Spinal cord (tissue), 10 donors: ENCODE results near the gene PTPN2. TPM values are rescaled to one million over a fixed set of nuclear protein-coding genes. Genes with fewer than 3 reads are reported as not detected.
"Not testable (repeated sequence)": the region's sequence is repeated elsewhere in the genome, so short reads cannot be mapped to it uniquely, and the experiment has no call there.

ENCODE experiments used
- DNase-seq, 6 donors: peaks; one replicate each; pipeline versions ENCODE4 v3.0.0 to v3.0.0-alpha.2; 2013 to 2015; ENCODE audit warnings: low spot score in 6 of 6, low read depth in 4 of 6
- H3K27ac ChIP-seq: one replicate; pipeline ENCODE4 v1.5.1; 2013; ENCODE audit warnings: low read depth, low read length, control low read depth
- H3K27me3 ChIP-seq: one replicate; pipeline ENCODE4 v1.6.1; 2013; ENCODE audit warnings: low read length; ENCODE audit not compliant: control insufficient read depth, insufficient read depth
- H3K36me3 ChIP-seq: one replicate; pipeline ENCODE4 v1.6.1; 2013; ENCODE audit warnings: low read length; ENCODE audit not compliant: control insufficient read depth, insufficient read depth
- H3K4me1 ChIP-seq: one replicate; pipeline ENCODE4 v1.6.1; 2013; ENCODE audit warnings: low read length; ENCODE audit not compliant: control insufficient read depth, insufficient read depth
- H3K4me3 ChIP-seq: one replicate; pipeline ENCODE4 v1.5.1; 2013; ENCODE audit warnings: low read depth, low read length, control low read depth
- H3K9me3 ChIP-seq: one replicate; pipeline ENCODE4 v1.6.1; 2013; ENCODE audit warnings: low read length; ENCODE audit not compliant: control insufficient read depth, insufficient read depth
- WGBS: methylation state at CpG from one replicate; pipeline ENCODE4 v1.1.5; 2013; ENCODE audit warnings: missing lambda C conversion rate; ENCODE audit not compliant: insufficient coverage; 5-methylcytosine and 5-hydroxymethylcytosine counted together
- polyA plus RNA-seq, 2 donors: library from polyadenylated mRNA; unstranded; fragments of 120-200 nt; gene quantifications; one replicate each; pipeline ENCODE4 v1.2.1, GENCODE V29; 2013; ENCODE audit not compliant: insufficient read length in 2 of 2
- total RNA-seq, 2 donors: library from RNA; depleted of rRNA in 1 of 2; stranded (reverse); fragments of 120-200 nt in 1 of 2; fragments of >200 nt in 1 of 2; gene quantifications; one replicate each; pipeline versions ENCODE4 v1.2.3 to v1.2.4, GENCODE V29; 2013 to 2014
- donor health status: healthy.

PTPN2 gene
- total and polyA plus RNA-seq, 4 donors: 28.4 to 40.9 (median 31.3) TPM

DNA sequence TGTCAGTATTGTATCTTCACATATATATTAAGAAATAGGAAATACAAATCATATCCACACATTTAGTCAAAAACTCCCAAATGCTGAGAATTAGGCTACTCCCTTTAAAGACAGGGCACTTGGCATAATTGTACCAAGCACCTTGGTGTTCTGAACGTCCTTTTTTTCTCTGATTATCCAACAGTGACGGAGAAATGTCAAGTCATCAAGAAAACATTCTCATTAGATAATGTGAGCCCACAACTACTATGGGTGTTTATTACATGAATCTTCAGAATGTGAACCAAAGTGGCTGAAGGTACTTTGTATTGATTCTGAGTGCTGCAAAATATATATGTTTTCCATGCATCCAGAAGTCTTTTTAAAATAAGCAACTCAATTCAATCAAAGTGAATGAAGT, 97.4 kb downstream of the PTPN2 start:
- no peak overlapping the region for H3K4me3 ChIP-seq
- no peaks in the 10 kb centered on the region for H3K4me1 ChIP-seq
- DNase-seq: no peak
- WGBS: no CpG with 5 or more reads among the region's 2 CpGs
- no peaks in the 10 kb centered on the region for H3K36me3 ChIP-seq
- no peaks in the 10 kb centered on the region for H3K9me3 ChIP-seq
- no peaks in the 10 kb centered on the region for H3K27me3 ChIP-seq
- H3K27ac ChIP-seq: no peak overlapping the region

DNA sequence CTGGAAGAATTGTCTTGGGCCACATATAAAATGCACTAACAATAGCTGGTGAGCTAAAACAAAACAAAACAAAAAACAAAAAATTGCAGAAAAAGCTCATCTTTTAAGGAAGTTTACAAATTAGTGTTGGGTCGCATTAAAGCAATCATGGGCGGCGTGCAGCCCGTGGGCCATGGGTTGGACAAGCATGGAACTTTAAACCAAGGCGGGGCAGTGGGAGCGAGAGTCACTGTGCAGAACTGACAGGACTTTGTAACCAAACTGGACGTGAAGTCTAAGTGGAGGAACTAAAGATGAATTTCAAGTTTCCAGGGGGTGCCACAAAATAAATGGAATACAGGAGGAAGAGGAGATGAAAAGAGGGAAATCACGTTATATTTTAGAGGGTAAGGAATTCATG, 100.5 kb downstream of the PTPN2 start:
- no peak overlapping the region for H3K4me3 ChIP-seq
- H3K27ac ChIP-seq: no peak overlapping the region
- no peaks in the 10 kb centered on the region for H3K27me3 ChIP-seq
- H3K36me3 ChIP-seq: no peaks in the 10 kb centered on the region
- 94% methylated on average over 7 of the region's 8 CpGs for WGBS
- H3K9me3 ChIP-seq: no peaks in the 10 kb centered on the region
- no peaks in the 10 kb centered on the region for H3K4me1 ChIP-seq
- no peak for DNase-seq

DNA sequence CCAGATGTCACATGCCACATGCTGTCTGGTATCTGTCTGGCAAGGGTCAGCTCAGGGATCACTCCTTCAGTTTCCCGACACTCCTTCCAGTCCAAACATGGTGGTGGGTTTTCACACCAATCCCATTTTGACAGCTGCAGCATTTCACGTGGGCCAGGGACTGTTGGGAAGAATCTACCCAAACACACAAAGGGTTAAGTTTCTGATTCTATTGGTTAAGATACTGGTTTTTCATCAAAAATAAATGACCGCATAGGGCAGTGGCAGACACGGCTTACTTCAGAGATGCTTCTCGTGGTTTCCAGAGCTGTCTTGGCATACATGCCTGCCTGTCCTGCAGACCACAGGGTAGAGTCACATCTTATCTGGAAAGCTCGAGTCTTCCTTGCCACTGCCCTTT, 101.5 kb downstream of the PTPN2 start:
- no peaks in the 10 kb centered on the region for H3K9me3 ChIP-seq
- no peaks in the 10 kb centered on the region for H3K27me3 ChIP-seq
- DNase-seq: no peak
- H3K27ac ChIP-seq: no peak overlapping the region
- no peak overlapping the region for H3K4me3 ChIP-seq
- 93% methylated on average over 5 of the region's 6 CpGs for WGBS
- no peaks in the 10 kb centered on the region for H3K4me1 ChIP-seq
- no peaks in the 10 kb centered on the region for H3K36me3 ChIP-seq

DNA sequence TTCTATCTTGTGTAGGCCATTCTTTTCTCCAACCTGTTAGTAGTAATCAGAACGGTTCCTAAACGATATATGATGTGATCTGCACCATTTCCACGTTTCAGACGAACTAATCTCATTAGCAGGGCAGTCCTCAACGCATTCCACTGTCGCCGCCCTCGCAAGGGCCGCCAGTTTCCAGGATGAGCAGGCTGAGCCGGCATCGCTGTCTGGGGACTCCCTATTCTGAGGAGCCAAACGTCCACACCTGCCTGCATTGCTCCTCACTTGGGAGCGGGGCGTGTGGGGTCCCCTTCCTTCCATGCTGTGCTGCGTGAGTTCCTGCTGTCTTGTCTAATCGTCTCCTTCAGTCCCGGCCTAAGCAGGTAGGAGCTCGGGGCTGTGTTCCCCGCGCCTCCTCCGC, 104.6 kb downstream of the PTPN2 start:
- 92% methylated on average over 21 of the region's 21 CpGs for WGBS
- DNase-seq: no peak
- H3K4me1 ChIP-seq: no peaks in the 10 kb centered on the region

DNA sequence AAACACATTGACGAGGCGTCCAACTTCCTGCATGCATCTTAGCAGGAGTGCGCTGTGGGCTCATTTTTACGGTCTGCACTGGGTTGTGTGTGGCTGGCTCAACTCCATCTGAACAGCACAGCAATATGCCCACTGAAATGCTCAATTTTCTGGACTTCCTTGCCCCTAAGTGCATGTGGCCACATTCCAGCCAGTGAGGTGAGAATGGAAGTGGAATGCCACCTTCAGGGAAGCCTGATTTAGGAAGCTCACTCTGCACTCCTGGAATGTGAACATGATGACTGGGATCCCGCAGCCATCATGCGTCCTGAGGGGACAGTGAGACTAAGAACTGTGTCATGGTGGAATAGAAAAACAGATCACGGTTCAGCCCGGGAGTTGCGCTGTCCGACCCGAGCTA, 105.0 kb downstream of the PTPN2 start:
- no peaks in the 10 kb centered on the region for H3K36me3 ChIP-seq
- no peak overlapping the region for H3K27ac ChIP-seq
- DNase-seq: no peak
- H3K4me1 ChIP-seq: no peaks in the 10 kb centered on the region
- H3K27me3 ChIP-seq: no peaks in the 10 kb centered on the region
- WGBS: 96% methylated on average over 11 of the region's 11 CpGs
- no peak overlapping the region for H3K4me3 ChIP-seq
- no peaks in the 10 kb centered on the region for H3K9me3 ChIP-seq

More for the DNA sequence above, 104.6 kb downstream of the PTPN2 start:
- H3K9me3 ChIP-seq: no peaks in the 10 kb centered on the region
- H3K27ac ChIP-seq: no peak overlapping the region
- H3K27me3 ChIP-seq: no peaks in the 10 kb centered on the region
- no peaks in the 10 kb centered on the region for H3K36me3 ChIP-seq
- H3K4me3 ChIP-seq: no peak overlapping the region

DNA sequence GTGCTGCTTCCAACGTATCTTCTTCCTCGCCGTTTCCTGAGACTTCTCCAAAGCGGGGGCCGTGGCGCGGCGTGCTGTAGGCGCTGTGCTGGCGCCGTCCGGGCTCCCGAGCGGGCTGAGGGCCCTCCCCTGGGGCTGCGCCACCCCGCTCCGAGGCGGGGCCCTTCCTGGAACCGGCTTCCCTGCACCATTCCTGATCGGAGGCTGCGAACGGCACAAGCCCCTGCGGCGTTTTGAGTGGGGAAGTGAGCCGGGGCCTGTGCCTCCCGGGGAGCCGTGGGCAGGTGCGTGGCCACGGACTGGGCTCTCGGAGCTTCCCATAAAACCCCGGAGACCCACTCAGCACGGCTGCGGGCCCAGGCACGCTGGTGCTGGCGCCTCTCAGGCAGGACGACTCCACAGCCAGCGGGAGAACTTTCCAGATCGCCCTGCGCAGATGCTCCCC, 106.5 kb downstream of the PTPN2 start:
- Histone ChIP-seq H3K9me3 (no peaks in the 10 kb centered on the region), H3K27me3 (no peaks in the 10 kb centered on the region), H3K27ac (no peak overlapping the region), H3K4me1 (no peaks in the 10 kb centered on the region), H3K4me3 (no peak overlapping the region), H3K36me3 (no peaks in the 10 kb centered on the region)
- 79% methylated on average over 39 of the region's 39 CpGs for WGBS
- DNase-seq: no peak

DNA sequence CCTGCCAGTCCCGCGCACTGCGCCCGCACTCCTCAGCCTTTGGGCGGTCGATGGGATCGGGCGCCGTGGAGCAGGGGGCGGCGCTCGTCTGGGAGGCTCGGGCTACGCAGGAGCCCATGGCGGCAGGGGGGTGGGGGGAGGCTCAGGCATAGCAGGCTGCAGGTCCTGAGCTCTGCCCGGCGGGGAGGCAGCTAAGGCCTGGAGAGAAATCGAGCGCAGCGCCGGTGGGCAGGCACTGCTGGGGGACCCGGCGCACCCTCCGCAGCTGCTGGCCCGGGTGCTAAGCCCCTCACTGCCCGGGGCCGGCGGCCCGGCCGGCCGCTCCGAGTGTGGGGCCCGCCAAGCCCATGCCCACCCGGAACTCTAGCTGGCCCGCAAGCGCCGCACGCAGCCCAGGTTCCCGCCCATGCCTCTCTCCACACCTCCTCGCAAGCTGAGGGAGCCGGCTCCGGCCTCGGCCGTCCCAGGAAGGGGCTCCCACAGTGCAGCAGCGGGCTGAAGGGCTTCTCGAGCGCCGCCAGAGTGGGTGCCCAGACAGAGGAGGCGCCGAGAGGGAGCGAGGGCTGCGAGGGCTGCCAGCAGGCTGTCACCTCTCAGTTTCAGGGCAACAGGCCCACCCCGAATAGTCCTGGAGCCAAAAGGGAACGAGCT, 107.1 kb downstream of the PTPN2 start:
- Histone ChIP-seq H3K4me1 (no peaks in the 10 kb centered on the region), H3K27me3 (no peaks in the 10 kb centered on the region), H3K4me3 (no peak overlapping the region), H3K27ac (no peak overlapping the region), H3K9me3 (no peaks in the 10 kb centered on the region), H3K36me3 (no peaks in the 10 kb centered on the region)
- WGBS: 73% methylated on average over 54 of the region's 54 CpGs
- no peak for DNase-seq

DNA sequence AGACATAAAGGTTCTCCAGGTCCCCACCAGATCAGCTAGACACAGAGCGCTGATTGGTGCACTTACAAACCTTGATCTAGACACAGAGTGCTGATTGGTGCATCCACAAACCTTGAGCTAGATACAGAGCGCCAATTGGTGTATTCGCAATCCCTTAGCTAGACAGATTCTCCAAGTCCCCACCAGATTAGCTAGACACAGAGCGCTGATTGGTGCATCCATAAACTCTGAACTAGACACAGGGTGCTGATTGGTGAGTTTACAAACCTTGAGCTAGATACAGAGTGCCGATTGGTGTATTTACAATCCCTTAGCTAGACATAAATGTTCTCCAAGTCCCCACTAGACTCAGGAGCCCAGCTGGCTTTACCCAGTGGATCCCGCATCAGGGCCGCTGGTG, 107.6 kb downstream of the PTPN2 start:
- not testable (repeated sequence) for H3K9me3 ChIP-seq, DNase-seq, H3K27ac ChIP-seq, H3K4me1 ChIP-seq, H3K36me3 ChIP-seq, H3K27me3 ChIP-seq, H3K4me3 ChIP-seq
- 100% methylated on average over 7 of the region's 7 CpGs for WGBS

DNA sequence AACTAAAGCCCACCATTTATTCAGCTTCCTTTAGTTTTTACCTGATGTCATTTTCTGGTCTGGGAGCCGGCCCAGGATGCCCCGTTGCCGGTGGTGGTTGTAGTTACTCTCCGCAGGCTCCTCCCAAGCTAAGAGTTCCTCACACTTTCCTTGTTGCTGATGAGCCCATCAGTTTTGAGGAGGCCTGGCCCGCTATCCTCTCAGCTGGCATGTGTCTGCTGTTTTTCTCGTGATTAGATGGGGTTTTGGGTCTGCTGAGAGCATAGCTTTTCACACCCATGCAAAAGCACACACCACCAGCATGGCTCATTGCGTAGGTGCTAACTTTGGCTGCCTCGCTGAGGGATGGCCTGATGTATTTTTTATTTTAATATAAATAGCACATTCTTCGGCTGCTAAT, 109.1 kb downstream of the PTPN2 start:
- no peaks in the 10 kb centered on the region for H3K36me3 ChIP-seq
- no peak overlapping the region for H3K27ac ChIP-seq
- H3K27me3 ChIP-seq: no peaks in the 10 kb centered on the region
- no peaks in the 10 kb centered on the region for H3K4me1 ChIP-seq
- no peaks in the 10 kb centered on the region for H3K9me3 ChIP-seq
- DNase-seq: no peak
- WGBS: 83% methylated on average over 1 of the region's 9 CpGs
- no peak overlapping the region for H3K4me3 ChIP-seq

DNA sequence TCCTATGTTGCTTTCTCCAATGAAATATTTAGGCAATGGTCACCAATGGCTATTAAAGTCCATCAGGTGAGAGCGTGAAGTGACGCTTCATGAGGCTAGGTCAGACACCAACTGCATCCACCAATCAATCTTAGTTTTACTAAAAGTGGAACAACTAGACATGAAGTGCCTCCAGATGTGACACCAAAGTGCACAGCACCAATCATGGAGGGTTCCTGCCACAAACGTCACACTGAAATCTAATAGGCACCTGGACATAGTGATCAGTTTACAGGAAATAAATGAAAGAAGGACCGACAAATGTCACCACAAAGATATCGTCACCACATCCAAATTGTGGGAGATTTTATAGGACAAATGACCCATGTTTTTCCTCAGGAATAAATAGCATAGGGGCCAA, 110.7 kb downstream of the PTPN2 start:
- no peaks in the 10 kb centered on the region for H3K27me3 ChIP-seq
- no peak for DNase-seq
- H3K9me3 ChIP-seq: no peaks in the 10 kb centered on the region
- H3K4me3 ChIP-seq: no peak overlapping the region
- H3K27ac ChIP-seq: no peak overlapping the region
- 87% methylated on average over 3 of the region's 5 CpGs for WGBS
- no peaks in the 10 kb centered on the region for H3K36me3 ChIP-seq
- H3K4me1 ChIP-seq: no peaks in the 10 kb centered on the region
